ENCODE results near the gene MAN1A2.

DNA sequence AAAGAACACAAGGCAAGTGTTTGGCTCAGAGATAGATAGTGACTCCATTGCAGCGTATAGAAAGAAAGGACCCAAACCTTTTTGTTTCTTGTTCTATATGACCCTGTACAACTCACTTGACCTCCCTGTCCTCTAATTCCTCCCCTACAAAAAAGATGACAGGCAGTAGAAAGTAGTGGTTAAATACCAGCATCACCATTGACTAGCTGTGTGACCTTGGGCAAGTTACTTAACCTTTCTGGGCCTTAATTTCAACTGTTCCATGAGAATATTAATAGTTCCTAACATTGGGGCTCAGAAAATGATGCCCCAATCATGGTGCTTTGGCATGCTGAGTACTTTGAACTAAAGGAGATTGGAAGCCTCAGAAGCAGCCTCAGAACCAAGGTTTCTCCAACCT is 46.7 kb upstream of the MAN1A2 start:
- TF ChIP-seq, protein P1, sequence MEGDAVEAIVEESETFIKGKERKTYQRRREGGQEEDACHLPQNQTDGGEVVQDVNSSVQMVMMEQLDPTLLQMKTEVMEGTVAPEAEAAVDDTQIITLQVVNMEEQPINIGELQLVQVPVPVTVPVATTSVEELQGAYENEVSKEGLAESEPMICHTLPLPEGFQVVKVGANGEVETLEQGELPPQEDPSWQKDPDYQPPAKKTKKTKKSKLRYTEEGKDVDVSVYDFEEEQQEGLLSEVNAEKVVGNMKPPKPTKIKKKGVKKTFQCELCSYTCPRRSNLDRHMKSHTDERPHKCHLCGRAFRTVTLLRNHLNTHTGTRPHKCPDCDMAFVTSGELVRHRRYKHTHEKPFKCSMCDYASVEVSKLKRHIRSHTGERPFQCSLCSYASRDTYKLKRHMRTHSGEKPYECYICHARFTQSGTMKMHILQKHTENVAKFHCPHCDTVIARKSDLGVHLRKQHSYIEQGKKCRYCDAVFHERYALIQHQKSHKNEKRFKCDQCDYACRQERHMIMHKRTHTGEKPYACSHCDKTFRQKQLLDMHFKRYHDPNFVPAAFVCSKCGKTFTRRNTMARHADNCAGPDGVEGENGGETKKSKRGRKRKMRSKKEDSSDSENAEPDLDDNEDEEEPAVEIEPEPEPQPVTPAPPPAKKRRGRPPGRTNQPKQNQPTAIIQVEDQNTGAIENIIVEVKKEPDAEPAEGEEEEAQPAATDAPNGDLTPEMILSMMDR (IDR thresholded peaks at IDR 0.05; ENCODE audit: borderline replicate concordance, extremely low read depth, low read length, poor library complexity, severe bottlenecking): no peak
- TF ChIP-seq EZH2 (IDR thresholded peaks at IDR 0.05; ENCODE audit: borderline replicate concordance, low read depth, low read length, severe bottlenecking): no peak

Measured in DND-41 (cell line).